B cell (primary cell): ENCODE measurements around the gene STK40. TPM values are rescaled to one million over a fixed set of nuclear protein-coding genes. Genes with fewer than 3 reads are reported as not detected.
A peak's percentile ranks its signal among the peaks of the same experiment; 100 is the strongest.

ENCODE experiments used
- ATAC-seq: fragments of 200-7000 bp; cut with Tn5 transposase; one replicate; pipeline ENCODE4 v1.10.0; 2021; ENCODE audit warnings: low read depth, mild to moderate bottlenecking, moderate number of reproducible peaks, moderate library complexity
- CTCF ChIA-PET: fragments of 350-600 bp; sonication (Branson Sonifier 250); formaldehyde crosslinking; loops from one replicate; lab custom pipeline; 2021; ENCODE audit warnings: antibody characterized with exemption, inconsistent platforms; lab: Charles Lee
- POLR2A ChIA-PET: fragments of 350-600 bp; sonication (Branson Sonifier 250); formaldehyde crosslinking; loops from one replicate; lab custom pipeline; 2021; ENCODE audit warnings: antibody characterized with exemption; lab: Charles Lee
- DNase-seq: peaks from one replicate; pipeline ENCODE4 v3.0.0; 2013
- H2AFZ ChIP-seq: 2 replicates; pipeline ENCODE4 v1.6.1; 2012; ENCODE audit warnings: mild to moderate bottlenecking, low read depth, low read length; ENCODE audit not compliant: insufficient read depth, poor library complexity, severe bottlenecking
- H3K27ac ChIP-seq, 2 donors: 1 replicate in 1 of 2; 2 replicates in 1 of 2; pipeline ENCODE4 v1.5.1; 2012 to 2013; ENCODE audit warnings: low read length in 2 of 2, mild to moderate bottlenecking in 2 of 2, moderate library complexity in 1 of 2
- H3K27me3 ChIP-seq, 4 experiments: fragments of 200-600 bp in 1 of 4; sonication (generic) in 1 of 4; replicated peaks in 1 of 4; 1 replicate in 2 of 4; 2 replicates in 2 of 4; pipeline versions ENCODE4 v1.6.1 to v1.7.0; 2013 to 2016; ENCODE audit warnings: low read length in 3 of 4, mild to moderate bottlenecking in 2 of 4, mixed read lengths in 1 of 4, moderate library complexity in 1 of 4; ENCODE audit not compliant: insufficient read depth in 4 of 4, control insufficient read depth in 3 of 4; ENCODE audit errors: control extremely low read depth in 1 of 4
- H3K36me3 ChIP-seq, 2 experiments: replicated peaks in 1 of 2; 1 replicate in 1 of 2; 2 replicates in 1 of 2; pipeline versions ENCODE4 v1.6.1 to v1.7.1; 2013; ENCODE audit warnings: low read length in 1 of 2; ENCODE audit not compliant: insufficient read depth in 2 of 2, control insufficient read depth in 1 of 2; ENCODE audit errors: control extremely low read depth in 1 of 2, extremely low read depth in 1 of 2
- H3K4me1 ChIP-seq, 2 donors: fragments of 200-600 bp in 1 of 2; sonication (generic) in 1 of 2; 1 replicate in 1 of 2; 2 replicates in 1 of 2; pipeline versions ENCODE4 v1.5.1 to v1.6.1; 2013 to 2017; ENCODE audit warnings: low read length in 2 of 2; ENCODE audit not compliant: control insufficient read depth in 2 of 2, insufficient read depth in 2 of 2
- H3K4me2 ChIP-seq: replicated peaks from 2 replicates; pipeline ENCODE3; 2012; ENCODE audit warnings: mild to moderate bottlenecking, low read depth, low read length; ENCODE audit not compliant: poor library complexity, severe bottlenecking
- H3K4me3 ChIP-seq, 5 experiments: fragments of 200-600 bp in 1 of 5; sonication (generic) in 1 of 5; 1 replicate in 3 of 5; 2 replicates in 2 of 5; pipeline versions ENCODE4 v1.5.1 to v1.7.0; 2011 to 2016; ENCODE audit warnings: low read length in 4 of 5, mild to moderate bottlenecking in 4 of 5, low read depth in 2 of 5, control low read depth in 1 of 5, moderate library complexity in 1 of 5; ENCODE audit not compliant: insufficient read depth in 1 of 5; ENCODE audit errors: control extremely low read depth in 1 of 5, extremely low read depth in 1 of 5
- H3K79me2 ChIP-seq: fragments of 200-600 bp; sonication (generic); one replicate; pipeline ENCODE4 v1.6.0; 2016; ENCODE audit warnings: low read length; ENCODE audit not compliant: control insufficient read depth, insufficient read depth
- H3K9ac ChIP-seq: fragments of 200-600 bp; sonication (generic); 2 replicates; pipeline ENCODE4 v1.6.1; 2017; ENCODE audit warnings: mild to moderate bottlenecking, low read length, moderate library complexity
- H3K9me3 ChIP-seq, 3 donors: one replicate each; pipeline versions ENCODE4 v1.6.1 to v1.7.1; 2013; ENCODE audit warnings: low read length in 2 of 3; ENCODE audit not compliant: control insufficient read depth in 2 of 3, insufficient read depth in 1 of 3; ENCODE audit errors: control extremely low read depth in 1 of 3
- H4K20me1 ChIP-seq: 2 replicates; pipeline ENCODE4 v1.6.0; 2012; ENCODE audit warnings: mild to moderate bottlenecking, low read length; ENCODE audit not compliant: insufficient read depth, control insufficient read depth, poor library complexity, severe bottlenecking
- H3K27ac Mint-ChIP-seq: one replicate; pipeline ENCODE4 v1.8.0; 2021; ENCODE audit warnings: mixed read lengths
- H3K27me3 Mint-ChIP-seq: one replicate; pipeline ENCODE4 v1.8.0; 2021; ENCODE audit warnings: mixed read lengths
- H3K4me1 Mint-ChIP-seq: one replicate; pipeline ENCODE4 v1.8.0; 2021; ENCODE audit warnings: mixed read lengths
- H3K4me3 Mint-ChIP-seq: one replicate; pipeline ENCODE4 v1.8.0; 2021; ENCODE audit warnings: mixed read lengths
- H3K9me3 Mint-ChIP-seq: one replicate; pipeline ENCODE4 v1.8.0; 2022; ENCODE audit warnings: mixed read lengths; ENCODE audit not compliant: insufficient read depth
- CTCF ChIP-seq: fragments of 200-600 bp; IDR thresholded peaks from one replicate; pipeline ENCODE4 v1.8.0; 2022; ENCODE audit warnings: antibody characterized with exemption, mild to moderate bottlenecking
- EZH2 ChIP-seq: IDR thresholded peaks from 2 replicates; pipeline ENCODE4 v1.6.1; 2012; ENCODE audit warnings: borderline replicate concordance, low read depth, mild to moderate bottlenecking, moderate library complexity, low read length; ENCODE audit not compliant: insufficient read depth, poor library complexity, severe bottlenecking
- WGBS: methylation state at CpG from one replicate; pipeline ENCODE4 v1.1.5; 2013; ENCODE audit warnings: missing lambda C conversion rate; ENCODE audit not compliant: insufficient coverage; 5-methylcytosine and 5-hydroxymethylcytosine counted together
- intact Hi-C: fragments of 100-400 bp; cut with micrococcal nuclease; formaldehyde crosslinking; loops from one replicate; pipeline ENCODE4 v1.10.0; 2022
- polyA plus RNA-seq: library from polyadenylated mRNA; depleted of rRNA; stranded (reverse); fragments of >200 nt; gene quantifications from 2 replicates; pipeline ENCODE4 v1.2.3, GENCODE V29; 2012
- total RNA-seq, 2 donors: library from RNA; stranded (reverse); fragments of 120-200 nt in 1 of 2; gene quantifications; 1 replicate in 1 of 2; 2 replicates in 1 of 2; pipeline versions ENCODE4 v1.2.3 to v1.2.4, GENCODE V29; 2013 to 2022

Gene STK40
- total and polyA plus RNA-seq, 2 donors (not counting 1 experiment from before 2014, with no cell fraction given) = 53.1 to 69.1 TPM

GRCh38 chr1:36350659-36351226 lies 35.0 kb downstream of the STK40 start:
- peaks cover 13 to 25% of the 10 kb centered on the region in 2 donors for H3K4me1 ChIP-seq
- Mint-ChIP-seq H3K4me1 (peaks cover 14% of the 10 kb centered on the region), H3K9me3 (no peaks in the 10 kb centered on the region), H3K27me3 (no peaks in the 10 kb centered on the region), H3K27ac (peak overlapping the region; percentile 63), H3K4me3 (no peak overlapping the region)
- TF ChIP-seq CTCF (no peak), EZH2 (no peak)
- ChIA-PET CTCF (interaction anchor here (1.1 to 3.0 kb wide), 6 partner anchors 9 to 69 kb away, joined by 3 to 10 read pairs (median 6); no protein-coding TSS in a partner anchor), POLR2A (no interaction called here)
- H3K4me2 ChIP-seq = peak overlapping the region; percentile 35
- intact Hi-C loops = no loop called here
- no peaks in the 10 kb centered on the region for H3K79me2 ChIP-seq
- DNase-seq (peak; percentile 40), ATAC-seq (peak; percentile 70)
- no peak overlapping the region for H2AFZ ChIP-seq
- H3K9ac ChIP-seq = no peak overlapping the region
- H3K4me3 ChIP-seq = no peak overlapping the region
- H3K27me3 ChIP-seq = no peaks in the 10 kb centered on the region
- WGBS = 26% methylated on average over 10 of the region's 13 CpGs
- peaks cover 8 to 82% of the 10 kb centered on the region in 2 experiments for H3K36me3 ChIP-seq
- no peaks in the 10 kb centered on the region for H4K20me1 ChIP-seq
- H3K9me3 ChIP-seq = no peaks in the 10 kb centered on the region
- peak overlapping the region in 1 of 2 donors; percentile 13 for H3K27ac ChIP-seq

GRCh38 chr1:36349839-36350238 lies 35.9 kb downstream of the STK40 start:
- Histone ChIP-seq H3K27ac (no peak overlapping the region), H3K9ac (no peak overlapping the region), H4K20me1 (no peaks in the 10 kb centered on the region), H3K36me3 (peaks cover 8 to 81% of the 10 kb centered on the region in 2 experiments), H3K4me2 (no peak overlapping the region), H3K4me1 (peaks cover 13 to 25% of the 10 kb centered on the region in 2 donors), H3K9me3 (no peaks in the 10 kb centered on the region), H3K4me3 (no peak overlapping the region), H3K27me3 (no peaks in the 10 kb centered on the region), H2AFZ (no peak overlapping the region), H3K79me2 (no peaks in the 10 kb centered on the region)
- H3K27me3 Mint-ChIP-seq = no peaks in the 10 kb centered on the region
- ChIA-PET CTCF (interaction anchor here (2.1 to 3.0 kb wide), 2 partner anchors 20 to 70 kb away, joined by 7 to 10 read pairs; no protein-coding TSS in a partner anchor), POLR2A (no interaction called here)
- no peak overlapping the region for H3K27ac Mint-ChIP-seq
- no peaks in the 10 kb centered on the region for H3K9me3 Mint-ChIP-seq
- H3K4me3 Mint-ChIP-seq = no peak overlapping the region
- TF ChIP-seq EZH2 (no peak), CTCF (no peak)
- intact Hi-C loops = no loop called here
- peaks cover 14% of the 10 kb centered on the region for H3K4me1 Mint-ChIP-seq
- DNase-seq (no peak), ATAC-seq (no peak)
- WGBS = 98% methylated on average over 15 of the region's 16 CpGs
